Measurements from ENCODE around the gene TMEM51.

The TMEM51 gene

DNA sequence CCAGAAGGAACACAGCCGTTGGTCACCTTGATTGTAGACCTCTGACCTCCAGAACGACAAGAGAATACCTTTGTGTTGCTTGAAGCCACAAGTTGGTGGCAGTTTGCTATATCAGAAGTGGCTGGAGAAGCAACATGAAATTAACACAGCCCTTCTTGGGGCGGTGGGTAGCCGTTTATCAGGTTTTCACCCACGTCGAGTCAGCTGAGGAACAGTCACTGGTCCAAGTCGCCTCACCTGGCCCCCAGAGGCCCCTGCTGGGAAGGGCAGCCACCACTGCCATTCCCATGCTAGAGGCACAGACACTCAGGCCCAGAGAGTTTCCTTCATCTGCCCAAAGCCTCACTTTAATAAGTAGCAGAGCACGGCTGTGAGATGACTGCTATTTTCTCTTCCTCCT is 37.7 kb downstream of the TMEM51 start:
- no peak overlapping the region for H3K4me3 ChIP-seq (ENCODE audit: low read depth, low read length)
- TF ChIP-seq, protein P1, sequence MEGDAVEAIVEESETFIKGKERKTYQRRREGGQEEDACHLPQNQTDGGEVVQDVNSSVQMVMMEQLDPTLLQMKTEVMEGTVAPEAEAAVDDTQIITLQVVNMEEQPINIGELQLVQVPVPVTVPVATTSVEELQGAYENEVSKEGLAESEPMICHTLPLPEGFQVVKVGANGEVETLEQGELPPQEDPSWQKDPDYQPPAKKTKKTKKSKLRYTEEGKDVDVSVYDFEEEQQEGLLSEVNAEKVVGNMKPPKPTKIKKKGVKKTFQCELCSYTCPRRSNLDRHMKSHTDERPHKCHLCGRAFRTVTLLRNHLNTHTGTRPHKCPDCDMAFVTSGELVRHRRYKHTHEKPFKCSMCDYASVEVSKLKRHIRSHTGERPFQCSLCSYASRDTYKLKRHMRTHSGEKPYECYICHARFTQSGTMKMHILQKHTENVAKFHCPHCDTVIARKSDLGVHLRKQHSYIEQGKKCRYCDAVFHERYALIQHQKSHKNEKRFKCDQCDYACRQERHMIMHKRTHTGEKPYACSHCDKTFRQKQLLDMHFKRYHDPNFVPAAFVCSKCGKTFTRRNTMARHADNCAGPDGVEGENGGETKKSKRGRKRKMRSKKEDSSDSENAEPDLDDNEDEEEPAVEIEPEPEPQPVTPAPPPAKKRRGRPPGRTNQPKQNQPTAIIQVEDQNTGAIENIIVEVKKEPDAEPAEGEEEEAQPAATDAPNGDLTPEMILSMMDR (IDR thresholded peaks at IDR 0.05; ENCODE audit: low read depth, low read length), result no peak

DNA sequence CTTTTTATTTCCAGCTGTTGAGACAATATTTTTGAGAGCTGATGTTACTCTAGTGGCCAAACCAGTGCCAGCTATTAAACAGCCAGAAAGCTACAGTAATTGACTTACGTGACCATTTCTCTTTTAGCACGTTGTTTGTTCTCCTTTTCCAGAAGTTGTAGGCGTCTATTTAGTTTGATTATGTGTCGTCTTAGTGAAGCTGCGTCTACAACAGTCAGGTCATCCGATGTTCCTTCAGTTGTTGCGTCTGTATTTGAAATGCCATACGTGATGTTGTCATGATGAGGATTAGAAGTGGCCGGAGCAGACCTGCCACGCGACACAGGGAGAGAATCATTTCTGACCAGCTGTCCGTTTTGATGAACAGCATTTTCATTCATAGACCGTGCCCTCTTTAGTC is 38.2 kb downstream of the TMEM51 start:
- TF ChIP-seq, protein P1 (IDR thresholded peaks at IDR 0.05; ENCODE audit: low read depth, low read length), result no peak
- no peak overlapping the region for H3K4me3 ChIP-seq (ENCODE audit: low read depth, low read length)

DNA sequence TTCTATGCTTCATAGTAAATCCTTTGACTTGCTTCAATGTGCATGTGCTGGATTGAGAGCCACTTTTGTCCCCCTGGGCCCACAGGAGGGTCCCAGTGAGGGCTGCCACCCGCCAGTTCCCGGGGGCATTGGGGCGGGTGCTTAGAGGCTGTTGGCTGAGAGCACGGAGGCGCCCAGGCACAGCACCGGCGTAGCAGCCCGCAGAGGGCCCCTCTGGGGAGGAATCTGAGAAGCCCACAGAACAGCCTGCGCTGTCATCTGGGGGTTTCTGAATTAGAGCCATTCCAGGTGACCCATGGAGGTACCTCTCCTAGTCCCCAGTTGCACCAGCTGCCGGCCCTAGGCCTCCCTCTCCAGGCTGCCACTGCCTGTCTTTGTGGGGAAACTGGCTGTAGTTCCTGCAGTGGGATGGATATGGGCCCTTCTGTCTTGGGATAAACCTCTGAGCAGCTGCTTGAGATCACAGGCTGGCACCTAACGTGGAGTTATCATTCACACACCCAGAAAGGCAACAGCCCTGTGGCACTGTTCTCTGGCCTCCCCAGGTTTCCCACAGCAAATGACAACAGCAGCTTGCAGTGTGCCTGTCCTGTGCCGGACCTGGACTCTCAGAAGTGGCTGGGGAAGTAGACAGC is 39.5 kb downstream of the TMEM51 start:
- H3K4me3 ChIP-seq (ENCODE audit: low read depth, low read length), result no peak overlapping the region
- TF ChIP-seq, protein P1 (IDR thresholded peaks at IDR 0.05; ENCODE audit: low read depth, low read length), result no peak

DNA sequence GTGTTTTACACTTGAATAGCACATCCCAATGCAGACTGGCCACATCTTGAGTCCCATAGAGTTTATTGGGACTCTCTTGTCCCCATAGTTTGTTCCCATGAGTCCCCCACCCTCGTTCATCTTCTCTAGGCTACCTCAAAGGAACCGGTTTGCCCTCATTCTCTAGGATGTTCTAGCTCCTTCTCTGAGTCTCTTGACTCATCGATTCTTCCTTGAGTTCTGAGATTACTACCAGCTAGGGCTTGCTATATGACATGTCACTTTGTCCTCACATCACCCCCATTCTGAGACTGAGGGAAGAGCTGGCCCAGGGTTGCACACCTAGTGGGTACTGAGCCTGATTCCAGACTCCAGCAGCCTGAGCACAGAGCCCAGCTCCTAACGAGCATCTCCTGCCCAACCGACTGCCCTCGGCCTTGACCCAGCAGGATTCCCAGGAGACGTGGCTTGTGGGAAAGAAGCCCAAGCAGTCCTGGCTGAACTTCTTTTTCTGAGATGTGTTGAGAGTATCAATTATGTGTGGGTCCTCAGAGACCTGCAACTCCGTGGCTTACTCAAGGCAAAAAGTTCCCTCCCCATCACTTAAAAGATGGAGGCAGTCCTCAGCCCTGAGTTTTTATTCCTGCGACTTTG is 42.0 kb downstream of the TMEM51 start:
- H3K4me3 ChIP-seq (ENCODE audit: low read depth, low read length), result no peak overlapping the region
- TF ChIP-seq, protein P1 (IDR thresholded peaks at IDR 0.05; ENCODE audit: low read depth, low read length), result no peak

DNA sequence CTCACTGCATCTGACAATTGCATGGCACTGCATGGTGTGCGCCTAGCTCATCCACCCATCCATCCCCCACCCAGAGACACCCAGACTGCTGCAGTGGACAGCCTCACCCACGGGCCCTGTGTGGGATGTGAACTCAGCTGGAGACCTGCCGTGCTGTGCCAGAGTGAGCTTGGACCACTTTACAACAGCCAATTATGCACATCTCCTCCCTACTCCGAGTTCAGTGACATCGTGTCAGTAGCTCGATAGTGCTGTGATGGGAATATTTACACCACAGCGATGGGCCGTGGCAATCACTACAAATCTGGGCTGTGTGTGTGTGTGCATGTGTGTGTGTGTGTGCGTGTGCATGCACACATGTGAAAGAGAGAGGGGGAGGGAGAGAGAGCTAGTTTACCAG is 42.5 kb downstream of the TMEM51 start:
- TF ChIP-seq, protein P1 (IDR thresholded peaks at IDR 0.05; ENCODE audit: low read depth, low read length), result no peak
- no peak overlapping the region for H3K4me3 ChIP-seq (ENCODE audit: low read depth, low read length)

DNA sequence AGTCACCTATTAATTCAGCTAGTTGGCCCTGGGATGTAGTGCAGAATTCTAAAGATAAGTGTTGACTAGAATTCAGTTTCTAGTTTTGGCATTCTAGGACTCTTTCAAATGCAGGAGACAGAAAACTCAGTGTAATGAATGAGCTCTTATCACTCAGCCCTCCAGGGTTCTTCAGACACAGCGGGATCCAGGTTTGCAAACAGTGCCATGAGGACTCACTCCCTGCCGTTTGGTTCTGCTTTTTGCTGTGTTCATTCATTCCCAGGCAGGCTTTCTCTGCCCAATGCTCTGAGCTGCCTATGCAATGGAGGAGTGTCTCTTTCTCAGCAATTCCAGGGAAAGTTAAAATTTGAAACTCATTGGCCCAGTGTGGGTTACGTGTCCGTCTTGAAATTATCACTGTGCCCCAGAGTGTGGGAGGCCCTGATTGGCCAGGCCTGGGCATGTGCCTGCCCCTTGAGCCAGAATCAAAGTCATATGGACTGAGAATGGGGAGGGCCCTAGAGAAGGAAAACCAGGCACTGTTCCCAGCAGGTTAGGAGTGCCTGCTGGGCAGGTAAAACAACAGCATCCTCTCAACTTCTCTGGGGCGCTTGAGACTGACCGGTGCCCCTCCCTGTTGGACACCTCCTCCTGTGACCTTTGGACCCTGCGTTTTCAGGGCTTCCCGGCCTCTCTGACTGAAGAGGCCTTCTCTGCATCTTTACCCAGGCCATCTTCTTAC is 43.4 kb downstream of the TMEM51 start:
- no peak overlapping the region for H3K4me3 ChIP-seq (ENCODE audit: low read depth, low read length)
- TF ChIP-seq, protein P1 (IDR thresholded peaks at IDR 0.05; ENCODE audit: low read depth, low read length), result no peak

Data from WI38 (cell line).